ENCODE data around the gene NFE2L2. TPM values are rescaled to one million over a fixed set of nuclear protein-coding genes. Genes with fewer than 3 reads are reported as not detected.

The NFE2L2 gene
- total and polyA plus RNA-seq, 2 donors (not counting 3 experiments of a cell fraction or from before 2014, with no cell fraction given) = 57.1 to 66.2 TPM

DNA sequence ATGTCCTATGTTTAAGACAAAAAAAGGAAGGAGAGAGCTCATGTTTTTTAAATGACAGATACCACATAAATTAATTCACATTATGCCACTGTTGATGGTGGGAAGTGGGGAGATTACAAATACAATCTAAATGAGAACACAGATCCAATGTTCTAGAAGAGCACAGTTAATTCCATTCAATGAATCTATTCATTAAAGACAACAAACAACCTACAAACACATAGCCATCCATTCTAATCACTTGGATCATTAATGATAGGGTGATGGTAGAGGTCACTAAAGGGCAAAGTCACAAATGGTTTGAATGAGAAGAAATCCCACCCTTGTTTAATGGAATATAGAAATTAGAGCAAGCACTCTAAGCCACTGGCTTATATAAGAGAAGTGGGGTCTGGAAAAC lies 30.3 kb downstream of the NFE2L2 start:
- Histone ChIP-seq H3K9ac (replicated peaks; ENCODE audit: extremely low read depth, insufficient read depth, low read length) (no peak overlapping the region), H3K9me1 (replicated peaks; ENCODE audit: control insufficient read depth, extremely low read depth, insufficient read depth, low read length) (no peaks in the 10 kb centered on the region), H3K4me2 (ENCODE audit: insufficient read depth, low read length) (no peak overlapping the region), H3K79me2 (ENCODE audit: control insufficient read depth, insufficient read depth, low read length) (peaks cover 62% of the 10 kb centered on the region), H3K9me3 (replicated peaks; ENCODE audit: control insufficient read depth, insufficient read depth, low read length) (no peaks in the 10 kb centered on the region), H3K27me3 (ENCODE audit: control insufficient read depth in 2 of 2, insufficient read depth in 2 of 2, low read length in 2 of 2) (no peaks in the 10 kb centered on the region), H3K4me1 (ENCODE audit: control insufficient read depth, extremely low read depth, insufficient read depth, low read length) (peaks cover 6% of the 10 kb centered on the region), H3K36me3 (ENCODE audit: control insufficient read depth in 2 of 2, extremely low read depth in 1 of 2, insufficient read depth in 2 of 2, low read length in 2 of 2) (peaks cover 14 to 17% of the 10 kb centered on the region in 2 experiments), H4K20me1 (replicated peaks; ENCODE audit: control insufficient read depth, extremely low read depth, insufficient read depth, low read length) (peaks cover 3% of the 10 kb centered on the region), H2AFZ (ENCODE audit: low read depth, low read length) (no peak overlapping the region), H3K27ac (ENCODE audit: insufficient read depth, low read depth, low read length) (no peak overlapping the region), H3K4me3 (replicated peaks in 1 of 3; ENCODE audit: insufficient read depth in 1 of 3, low read depth in 1 of 3, low read length in 3 of 3) (no peak overlapping the region)
- DNase-seq (ENCODE audit: low read depth, low spot score) (no peak), FAIRE-seq (no peak)
- BruUV-seq (replicated peaks) = no TSS peak
- CTCF ChIA-PET = interaction anchor here (1.0 to 1.4 kb wide), 2 partner anchors 14 to 69 kb away, joined by 3 read pairs; no protein-coding TSS in a partner anchor
- TF ChIP-seq POLR2AphosphoS5 (IDR thresholded peaks at IDR 0.05; ENCODE audit: insufficient read depth, low read depth, low read length) = no peak
- POLR2A ChIA-PET = no interaction called here
- intact Hi-C loops (cut with micrococcal nuclease) = no loop called here
- dilution Hi-C loops (cut with MboI; ENCODE audit: extremely low pct_ligation_motif_present, low sequenced_read_pairs) = no loop called here

DNA sequence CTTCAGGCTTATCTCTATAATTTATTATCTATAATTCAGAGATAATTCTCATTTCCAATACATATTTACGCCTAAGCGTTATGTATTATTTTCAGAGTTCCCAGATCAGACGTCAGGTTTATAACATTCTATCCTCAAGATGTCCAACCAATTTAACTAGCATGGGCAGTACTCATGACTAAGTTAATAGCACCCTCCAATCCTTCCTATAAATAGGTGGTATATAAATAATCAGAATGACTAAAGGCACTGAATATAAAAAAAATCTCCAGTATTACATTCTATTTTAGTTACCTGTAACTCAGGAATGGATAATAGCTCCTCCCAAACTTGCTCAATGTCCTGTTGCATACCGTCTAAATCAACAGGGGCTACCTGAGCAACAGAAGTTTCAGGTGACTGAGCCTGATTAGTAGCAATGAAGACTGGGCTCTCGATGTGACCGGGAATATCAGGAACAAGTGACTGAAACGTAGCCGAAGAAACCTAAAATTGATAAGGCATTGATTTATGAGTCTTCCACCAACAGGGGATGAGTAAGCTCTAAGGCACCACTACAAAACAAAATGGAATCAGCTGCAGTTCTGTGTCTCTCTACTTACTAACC lies 32.3 kb downstream of the NFE2L2 start:
- no TSS peak for BruUV-seq (replicated peaks)
- Histone ChIP-seq H3K4me3 (replicated peaks in 1 of 3; ENCODE audit: insufficient read depth in 1 of 3, low read depth in 1 of 3, low read length in 3 of 3) (no peak overlapping the region), H3K27me3 (ENCODE audit: control insufficient read depth in 2 of 2, insufficient read depth in 2 of 2, low read length in 2 of 2) (no peaks in the 10 kb centered on the region), H3K36me3 (ENCODE audit: control insufficient read depth in 2 of 2, extremely low read depth in 1 of 2, insufficient read depth in 2 of 2, low read length in 2 of 2) (peaks cover 14 to 18% of the 10 kb centered on the region in 2 experiments), H3K9me1 (replicated peaks; ENCODE audit: control insufficient read depth, extremely low read depth, insufficient read depth, low read length) (no peaks in the 10 kb centered on the region), H3K4me1 (ENCODE audit: control insufficient read depth, extremely low read depth, insufficient read depth, low read length) (no peaks in the 10 kb centered on the region), H2AFZ (ENCODE audit: low read depth, low read length) (no peak overlapping the region), H3K9me3 (replicated peaks; ENCODE audit: control insufficient read depth, insufficient read depth, low read length) (no peaks in the 10 kb centered on the region), H4K20me1 (replicated peaks; ENCODE audit: control insufficient read depth, extremely low read depth, insufficient read depth, low read length) (no peaks in the 10 kb centered on the region), H3K27ac (ENCODE audit: insufficient read depth, low read depth, low read length) (no peak overlapping the region), H3K79me2 (ENCODE audit: control insufficient read depth, insufficient read depth, low read length) (peaks cover 42% of the 10 kb centered on the region), H3K9ac (replicated peaks; ENCODE audit: extremely low read depth, insufficient read depth, low read length) (no peak overlapping the region), H3K4me2 (ENCODE audit: insufficient read depth, low read length) (no peak overlapping the region)
- TF ChIP-seq, protein P1, sequence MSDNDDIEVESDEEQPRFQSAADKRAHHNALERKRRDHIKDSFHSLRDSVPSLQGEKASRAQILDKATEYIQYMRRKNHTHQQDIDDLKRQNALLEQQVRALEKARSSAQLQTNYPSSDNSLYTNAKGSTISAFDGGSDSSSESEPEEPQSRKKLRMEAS (IDR thresholded peaks at IDR 0.05; ENCODE audit: insufficient read depth, insufficient read length) = no peak
- TF ChIP-seq POLR2AphosphoS5 (IDR thresholded peaks at IDR 0.05; ENCODE audit: insufficient read depth, low read depth, low read length) = no peak
- no peak for TF ChIP-seq FOS (IDR thresholded peaks at IDR 0.05; ENCODE audit: borderline replicate concordance, insufficient read depth, low read length)
- TF ChIP-seq GATA2 (IDR thresholded peaks at IDR 0.05; ENCODE audit: insufficient read depth, insufficient read length, low read depth, low read length) = no peak
- TF ChIP-seq MYC (IDR thresholded peaks at IDR 0.05; ENCODE audit: low read depth, low read length) = no peak
- no peak for TF ChIP-seq EZH2 (IDR thresholded peaks at IDR 0.05; ENCODE audit: borderline replicate concordance, low read depth, low read length, severe bottlenecking)
- TF ChIP-seq, protein P2, sequence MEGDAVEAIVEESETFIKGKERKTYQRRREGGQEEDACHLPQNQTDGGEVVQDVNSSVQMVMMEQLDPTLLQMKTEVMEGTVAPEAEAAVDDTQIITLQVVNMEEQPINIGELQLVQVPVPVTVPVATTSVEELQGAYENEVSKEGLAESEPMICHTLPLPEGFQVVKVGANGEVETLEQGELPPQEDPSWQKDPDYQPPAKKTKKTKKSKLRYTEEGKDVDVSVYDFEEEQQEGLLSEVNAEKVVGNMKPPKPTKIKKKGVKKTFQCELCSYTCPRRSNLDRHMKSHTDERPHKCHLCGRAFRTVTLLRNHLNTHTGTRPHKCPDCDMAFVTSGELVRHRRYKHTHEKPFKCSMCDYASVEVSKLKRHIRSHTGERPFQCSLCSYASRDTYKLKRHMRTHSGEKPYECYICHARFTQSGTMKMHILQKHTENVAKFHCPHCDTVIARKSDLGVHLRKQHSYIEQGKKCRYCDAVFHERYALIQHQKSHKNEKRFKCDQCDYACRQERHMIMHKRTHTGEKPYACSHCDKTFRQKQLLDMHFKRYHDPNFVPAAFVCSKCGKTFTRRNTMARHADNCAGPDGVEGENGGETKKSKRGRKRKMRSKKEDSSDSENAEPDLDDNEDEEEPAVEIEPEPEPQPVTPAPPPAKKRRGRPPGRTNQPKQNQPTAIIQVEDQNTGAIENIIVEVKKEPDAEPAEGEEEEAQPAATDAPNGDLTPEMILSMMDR (IDR thresholded peaks at IDR 0.05; ENCODE audit: extremely low read depth in 1 of 2, insufficient read depth in 1 of 2, low read depth in 1 of 2, low read length in 2 of 2) = no peak
- no peak for TF ChIP-seq JUN (IDR thresholded peaks at IDR 0.05; ENCODE audit: borderline replicate concordance, insufficient read depth, insufficient read length, low read depth)
- CTCF ChIA-PET = interaction anchor here (0.7 to 6.1 kb wide), 5 partner anchors 8 to 68 kb away, joined by 3 to 36 read pairs (median 8); partner anchors contain the start of gene NFE2L2
- dilution Hi-C loops (cut with MboI; ENCODE audit: extremely low pct_ligation_motif_present, low sequenced_read_pairs) (no loop called here), intact Hi-C loops (cut with micrococcal nuclease) (no loop called here)
- no peak for FAIRE-seq
- no peak for DNase-seq (ENCODE audit: low read depth, low spot score)
- POLR2A ChIA-PET = no interaction called here
